Measurements from ENCODE around the gene MATN4.

Gene MATN4

GRCh38 chr20:45341579-45341938 lies 33.5 kb upstream of the MATN4 start:
- CTCF ChIA-PET, result interaction anchor here (0.8 to 3.0 kb wide), 5 partner anchors 13 to 94 kb away, joined by 3 to 19 read pairs (median 9); partner anchors contain the start of gene SYS1
- H3K4me3 ChIP-seq (ENCODE audit: low read depth, low read length), result peak overlapping the region; percentile 35
- POLR2A ChIA-PET, result interaction anchor here (1.2 kb wide), 2 partner anchors 16 to 18 kb away, joined by 4 to 5 read pairs; no protein-coding TSS in a partner anchor
- no peak for DNase-seq (ENCODE audit: low read depth, low spot score)
- TF ChIP-seq CTCF (IDR thresholded peaks at IDR 0.05; ENCODE audit: insufficient read depth, low read length, missing control alignments), result no peak

- H3K4me3 ChIP-seq (ENCODE audit: low read depth, low read length), result no peak overlapping the region
- DNase-seq (ENCODE audit: low read depth, low spot score), result no peak
- ChIA-PET CTCF (interaction anchor here (0.8 to 3.0 kb wide), 5 partner anchors 14 to 95 kb away, joined by 3 to 19 read pairs (median 9); partner anchors contain the start of gene SYS1), POLR2A (interaction anchor here (1.2 kb wide), 1 partner anchor 17 kb away, joined by 5 read pairs; no protein-coding TSS in a partner anchor)
- TF ChIP-seq CTCF (IDR thresholded peaks at IDR 0.05; ENCODE audit: insufficient read depth, low read length, missing control alignments), result no peak
Measured at GRCh38 chr20:45340951-45341350, 32.9 kb upstream of the MATN4 start.

- CTCF ChIA-PET, result interaction anchor here (1.2 to 3.0 kb wide), 5 partner anchors 19 to 96 kb away, joined by 4 to 19 read pairs (median 9); partner anchors contain the start of gene SYS1
- no peak for DNase-seq (ENCODE audit: low read depth, low spot score)
- no peak for TF ChIP-seq CTCF (IDR thresholded peaks at IDR 0.05; ENCODE audit: insufficient read depth, low read length, missing control alignments)
- POLR2A ChIA-PET, result no interaction called here
- no peak overlapping the region for H3K4me3 ChIP-seq (ENCODE audit: low read depth, low read length)
Measured at GRCh38 chr20:45340236-45340847, 32.2 kb upstream of the MATN4 start.

- no peak for DNase-seq (ENCODE audit: low read depth, low spot score)
- TF ChIP-seq CTCF (IDR thresholded peaks at IDR 0.05; ENCODE audit: insufficient read depth, low read length, missing control alignments), result no peak
- no peak overlapping the region for H3K4me3 ChIP-seq (ENCODE audit: low read depth, low read length)
- POLR2A ChIA-PET, result interaction anchor here (3.8 kb wide), 1 partner anchor 8 kb away, joined by 91 read pairs; the partner anchor contains the start of gene SDC4
- CTCF ChIA-PET, result interaction anchor here (1.2 to 3.0 kb wide), 4 partner anchors 19 to 97 kb away, joined by 4 to 15 read pairs (median 5); partner anchors contain the start of gene SYS1
Measured at GRCh38 chr20:45339799-45340198, 31.7 kb upstream of the MATN4 start.

GRCh38 chr20:45339084-45339483 lies 31.0 kb upstream of the MATN4 start:
- no peak for TF ChIP-seq CTCF (IDR thresholded peaks at IDR 0.05; ENCODE audit: insufficient read depth, low read length, missing control alignments)
- no peak overlapping the region for H3K4me3 ChIP-seq (ENCODE audit: low read depth, low read length)
- POLR2A ChIA-PET, result interaction anchor here (3.8 kb wide), 1 partner anchor 8 kb away, joined by 91 read pairs; the partner anchor contains the start of gene SDC4
- no peak for DNase-seq (ENCODE audit: low read depth, low spot score)
- CTCF ChIA-PET, result interaction anchor here (1.0 to 7.5 kb wide), 6 partner anchors 13 to 98 kb away, joined by 4 to 74 read pairs (median 4); partner anchors contain the start of gene SYS1

Measured in AG04449 (cell line).